Smooth muscle cell (in vitro differentiated cells): ENCODE measurements around the gene METAP1. TPM values are rescaled to one million over a fixed set of nuclear protein-coding genes. Genes with fewer than 3 reads are reported as not detected.

Experiments
- DNase-seq: peaks from one replicate; lab custom pipeline; 2025; ENCODE audit not compliant: unreplicated experiment; lab: John Stamatoyannopoulos, UW
- H2AFZ ChIP-seq: fragments of 200-600 bp; sonication (generic); 2 replicates; pipeline ENCODE4 v1.6.0; 2016; ENCODE audit warnings: antibody characterized with exemption, low read depth, mild to moderate bottlenecking
- H3F3A ChIP-seq: fragments of 200-600 bp; sonication (generic); 2 replicates; pipeline ENCODE4 v1.6.0; 2017; ENCODE audit warnings: antibody characterized with exemption, low read depth
- H3K27ac ChIP-seq: fragments of 200-600 bp; sonication (generic); 2 replicates; pipeline ENCODE4 v1.5.1; 2016; ENCODE audit warnings: low read depth, mild to moderate bottlenecking
- H3K27me3 ChIP-seq: fragments of 200-600 bp; sonication (generic); 2 replicates; pipeline ENCODE4 v1.6.1; 2016; ENCODE audit warnings: low read depth, mild to moderate bottlenecking
- H3K36me3 ChIP-seq: fragments of 200-600 bp; sonication (generic); 2 replicates; pipeline ENCODE4 v1.5.1; 2016; ENCODE audit warnings: low read depth
- H3K4me1 ChIP-seq: fragments of 200-600 bp; sonication (generic); 2 replicates; pipeline ENCODE4 v1.5.1; 2016; ENCODE audit warnings: low read depth
- H3K4me2 ChIP-seq: fragments of 200-600 bp; sonication (generic); 2 replicates; pipeline ENCODE4 v1.6.0; 2016; ENCODE audit warnings: mild to moderate bottlenecking
- H3K4me3 ChIP-seq: fragments of 200-600 bp; sonication (generic); 2 replicates; pipeline ENCODE4 v1.5.1; 2016; ENCODE audit warnings: mild to moderate bottlenecking
- H3K79me2 ChIP-seq: fragments of 200-600 bp; sonication (generic); 2 replicates; pipeline ENCODE4 v1.6.0; 2016; ENCODE audit warnings: low read depth, mild to moderate bottlenecking
- H3K9ac ChIP-seq: fragments of 200-600 bp; sonication (generic); 2 replicates; pipeline ENCODE4 v1.6.0; 2016; ENCODE audit warnings: low read depth
- H3K9me3 ChIP-seq: fragments of 200-600 bp; sonication (generic); replicated peaks from 2 replicates; pipeline ENCODE4 v1.5.1; 2016; ENCODE audit warnings: low read depth
- H4K20me1 ChIP-seq: fragments of 200-600 bp; sonication (generic); 2 replicates; pipeline ENCODE4 v1.6.0; 2016; ENCODE audit warnings: low read depth
- CTCF ChIP-seq: fragments of 200-600 bp; sonication (generic); IDR thresholded peaks from 2 replicates; pipeline ENCODE4 v1.5.1; 2017; ENCODE audit warnings: borderline replicate concordance, mild to moderate bottlenecking, antibody characterized with exemption; ENCODE audit not compliant: insufficient read depth, poor library complexity, severe bottlenecking
- WGBS: methylation state at CpG from one replicate; pipeline ENCODE4 v1.1.7; 2016; ENCODE audit warnings: low lambda C conversion rate; 5-methylcytosine and 5-hydroxymethylcytosine counted together
- polyA plus RNA-seq: library from polyadenylated mRNA; unstranded; fragments of >200 nt; fragmentation: Nextera tagmentation; extraction: Ambion mirVana; gene quantifications from 2 replicates; pipeline ENCODE4 v1.2.1, GENCODE V29; 2016
- total RNA-seq: library from RNA; depleted of rRNA; stranded (reverse); fragments of >200 nt; gene quantifications from 2 replicates; pipeline ENCODE4 v1.2.3, GENCODE V29; 2014

METAP1 gene
- total and polyA plus RNA-seq, 2 experiments from 2014 or later, result 19.1 to 73.3 TPM

GRCh38 chr4:99011910-99012309, 16.4 kb downstream of the METAP1 start:
- H2AFZ ChIP-seq, result no peak overlapping the region
- peaks cover 23% of the 10 kb centered on the region for H4K20me1 ChIP-seq
- whole genome bisulfite sequencing, result 69% methylated on average over 4 of the region's 4 CpGs
- no peaks in the 10 kb centered on the region for H3K27me3 ChIP-seq
- TF ChIP-seq CTCF, result no peak
- peaks cover 14% of the 10 kb centered on the region for H3K4me1 ChIP-seq
- DNase-seq, result no peak
- H3K79me2 ChIP-seq, result peaks cover 98% of the 10 kb centered on the region
- no peak overlapping the region for H3K4me3 ChIP-seq
- H3K27ac ChIP-seq, result no peak overlapping the region
- H3K9me3 ChIP-seq, result no peaks in the 10 kb centered on the region
- H3K36me3 ChIP-seq, result no peaks in the 10 kb centered on the region
- no peak overlapping the region for H3K9ac ChIP-seq
- H3K4me2 ChIP-seq, result no peak overlapping the region
- peaks cover 17% of the 10 kb centered on the region for H3F3A ChIP-seq

- Histone ChIP-seq H3K4me3 (peak overlapping the region; percentile 11), H3K27me3 (no peaks in the 10 kb centered on the region), H3K36me3 (no peaks in the 10 kb centered on the region), H3K9me3 (no peaks in the 10 kb centered on the region), H3F3A (peaks cover 17% of the 10 kb centered on the region), H3K27ac (peak overlapping the region; percentile 70), H2AFZ (peak overlapping the region; percentile 21), H3K9ac (no peak overlapping the region), H4K20me1 (peaks cover 38% of the 10 kb centered on the region), H3K4me1 (peaks cover 14% of the 10 kb centered on the region), H3K79me2 (peaks cover 98% of the 10 kb centered on the region), H3K4me2 (peak overlapping the region; percentile 72)
- no peak for DNase-seq
- 35% methylated on average over 4 of the region's 4 CpGs for WGBS
- no peak for TF ChIP-seq CTCF
Measured at GRCh38 chr4:99013402-99013843, 17.9 kb downstream of the METAP1 start.

GRCh38 chr4:99013884-99014523, 18.5 kb downstream of the METAP1 start:
- Histone ChIP-seq H3K27ac (peak overlapping the region; percentile 70), H3K27me3 (no peaks in the 10 kb centered on the region), H3K79me2 (peaks cover 98% of the 10 kb centered on the region), H3K4me3 (no peak overlapping the region), H2AFZ (no peak overlapping the region), H3K9ac (no peak overlapping the region), H3K4me1 (peaks cover 14% of the 10 kb centered on the region), H3K4me2 (peak overlapping the region; percentile 72), H4K20me1 (peaks cover 44% of the 10 kb centered on the region), H3F3A (peaks cover 17% of the 10 kb centered on the region), H3K9me3 (no peaks in the 10 kb centered on the region), H3K36me3 (no peaks in the 10 kb centered on the region)
- 73% methylated on average over 6 of the region's 6 CpGs for WGBS
- DNase-seq, result no peak
- no peak for TF ChIP-seq CTCF

- Histone ChIP-seq H3K9me3 (no peaks in the 10 kb centered on the region), H3K27me3 (no peaks in the 10 kb centered on the region), H3K4me2 (peak overlapping the region; percentile 71), H4K20me1 (peaks cover 56% of the 10 kb centered on the region), H3K9ac (peak overlapping the region; percentile 31), H3K36me3 (no peaks in the 10 kb centered on the region), H3K79me2 (peaks cover 98% of the 10 kb centered on the region), H3K27ac (peak overlapping the region; percentile 48), H3K4me3 (peak overlapping the region; percentile 41), H2AFZ (no peak overlapping the region), H3K4me1 (peaks cover 7% of the 10 kb centered on the region), H3F3A (peaks cover 2% of the 10 kb centered on the region)
- no peak for TF ChIP-seq CTCF
- 82% methylated on average over 5 of the region's 5 CpGs for WGBS
- DNase-seq, result no peak
Measured at GRCh38 chr4:99021386-99021785, 25.9 kb downstream of the METAP1 start.
